PC-9 (cell line): ENCODE measurements around the gene OR6C2. TPM values are rescaled to one million over a fixed set of nuclear protein-coding genes. Genes with fewer than 3 reads are reported as not detected.
"Not testable (repeated sequence)": the region's sequence is repeated elsewhere in the genome, so short reads cannot be mapped to it uniquely, and the experiment has no call there.

Experiments used
- BruUV-seq: library from RNA; stranded (reverse); fragments of 400-500 nt; replicated peaks from 2 replicates; lab custom pipeline; 2021; lab: Mats Ljungman, UMichigan
- CTCF ChIA-PET: fragments of 300-600 bp; sonication (Branson Sonifier 250); formaldehyde crosslinking; loops from one replicate; lab custom pipeline; 2022; ENCODE audit warnings: antibody characterized with exemption; lab: Charles Lee
- POLR2A ChIA-PET: fragments of 300-600 bp; sonication (Branson Sonifier 250); formaldehyde crosslinking; loops from one replicate; lab custom pipeline; 2022; ENCODE audit warnings: antibody characterized with exemption; ENCODE audit not compliant: unreplicated experiment; lab: Charles Lee
- DNase-seq, 2 experiments: peaks; one replicate each; pipeline versions ENCODE4 v3.0.0 to v3.0.0-alpha.2; 2015 to 2022; ENCODE audit warnings: mixed read lengths in 1 of 2
- H2AFZ ChIP-seq: fragments of 200-600 bp; sonication (generic); 2 replicates; pipeline ENCODE4 v1.8.1; 2017; ENCODE audit warnings: antibody characterized with exemption
- H3F3A ChIP-seq: fragments of 200-600 bp; sonication (generic); 2 replicates; pipeline ENCODE4 v1.8.1; 2017; ENCODE audit warnings: antibody characterized with exemption, mild to moderate bottlenecking, low read depth; ENCODE audit not compliant: insufficient read depth
- H3K27ac ChIP-seq: fragments of 200-600 bp; sonication (generic); 2 replicates; pipeline ENCODE4 v1.6.1; 2016; ENCODE audit warnings: mixed run types
- H3K27me3 ChIP-seq: fragments of 200-600 bp; sonication (generic); 2 replicates; pipeline ENCODE4 v1.6.1; 2016; ENCODE audit warnings: low read depth, mixed run types; ENCODE audit not compliant: insufficient read depth
- H3K36me3 ChIP-seq: fragments of 200-600 bp; sonication (generic); 2 replicates; pipeline ENCODE4 v1.6.1; 2016; ENCODE audit warnings: low read depth, mixed run types
- H3K4me1 ChIP-seq: fragments of 200-600 bp; sonication (generic); replicated peaks from 2 replicates; pipeline ENCODE4 v1.6.1; 2016; ENCODE audit warnings: mixed run types; ENCODE audit not compliant: insufficient read depth
- H3K4me2 ChIP-seq: fragments of 200-600 bp; sonication (generic); 2 replicates; pipeline ENCODE4 v1.6.1; 2017; ENCODE audit warnings: mixed run types
- H3K4me3 ChIP-seq: fragments of 200-600 bp; sonication (generic); 2 replicates; pipeline ENCODE4 v1.6.1; 2016; ENCODE audit warnings: mixed run types
- H3K79me2 ChIP-seq: fragments of 200-600 bp; sonication (generic); 2 replicates; pipeline ENCODE4 v1.6.1; 2017; ENCODE audit warnings: low read depth, mixed run types
- H3K9me2 ChIP-seq: fragments of 200-600 bp; sonication (generic); 2 replicates; pipeline ENCODE4 v1.8.1; 2017; ENCODE audit warnings: mild to moderate bottlenecking; ENCODE audit not compliant: insufficient read depth
- H3K9me3 ChIP-seq: fragments of 200-600 bp; sonication (generic); 2 replicates; pipeline ENCODE4 v1.8.1; 2016; ENCODE audit warnings: low read depth; ENCODE audit not compliant: insufficient read depth
- H4K20me1 ChIP-seq: fragments of 200-600 bp; sonication (generic); 2 replicates; pipeline ENCODE4 v1.8.1; 2017; ENCODE audit not compliant: insufficient read depth
- CTCF ChIP-seq: fragments of 200-600 bp; sonication (generic); conservative IDR thresholded peaks from 2 replicates; pipeline ENCODE4 v1.6.1; 2017; ENCODE audit warnings: mixed run types, antibody characterized with exemption, mild to moderate bottlenecking, moderate library complexity
- EZH2 ChIP-seq: fragments of 200-600 bp; sonication (generic); IDR thresholded peaks from 2 replicates; pipeline ENCODE4 v1.8.0; 2017; ENCODE audit warnings: antibody characterized with exemption, low read depth
- intact Hi-C: fragments of 100-400 bp; cut with micrococcal nuclease; formaldehyde crosslinking; loops from one replicate; pipeline ENCODE4 v1.10.0; 2022; ENCODE audit not compliant: unreplicated experiment
- total RNA-seq: library from RNA; stranded (reverse); gene quantifications from 2 replicates; pipeline ENCODE4 v1.2.3, GENCODE V29; 2021

Gene OR6C2
- total RNA-seq, 1 experiment from 2014 or later: not detected

DNA sequence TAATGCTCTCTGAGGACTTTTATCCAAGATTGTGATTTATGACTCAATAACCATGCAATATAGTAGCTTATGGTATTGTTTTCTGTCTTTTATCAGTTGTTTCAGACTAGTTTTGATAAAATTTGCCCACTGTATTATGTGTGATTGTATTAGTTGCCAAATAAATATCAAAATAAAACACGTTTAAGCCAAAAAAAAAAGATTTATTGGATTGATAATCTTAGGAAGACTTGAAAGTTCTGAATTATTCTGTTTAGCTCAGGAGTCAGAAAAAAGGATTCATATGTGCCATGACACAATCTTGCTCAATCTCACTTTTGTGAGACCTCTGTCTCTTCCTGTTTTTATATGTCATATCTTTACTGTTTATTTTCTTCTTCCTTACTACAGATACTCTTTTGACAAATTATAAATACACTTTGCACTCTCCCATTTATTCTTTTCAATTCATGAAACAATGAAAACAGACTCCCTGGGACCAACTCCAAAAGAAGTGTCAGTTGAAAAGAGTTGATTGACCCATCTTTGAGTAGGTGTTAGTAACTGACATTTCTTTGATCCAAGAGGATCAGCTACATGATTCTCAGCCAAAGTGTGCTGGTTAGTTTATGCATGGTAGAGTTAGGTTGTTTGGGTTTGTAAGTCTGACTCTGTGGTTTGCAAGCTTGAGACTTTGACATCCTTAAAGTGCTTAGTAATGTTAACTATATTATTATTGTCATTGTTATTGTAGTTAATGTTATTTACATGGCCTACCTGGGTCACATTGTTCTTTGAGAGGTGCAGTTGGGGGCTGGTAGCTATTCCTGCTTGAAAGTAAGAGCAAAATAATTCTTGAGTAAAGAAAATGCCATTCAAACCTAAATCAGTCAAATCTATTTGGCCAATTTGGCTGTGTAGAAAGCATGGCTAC, 15.3 kb upstream of the OR6C2 start:
- Histone ChIP-seq H4K20me1 (no peaks in the 10 kb centered on the region), H3K4me1 (no peaks in the 10 kb centered on the region), H3K27ac (no peak overlapping the region), H3K4me3 (no peak overlapping the region), H3K4me2 (no peak overlapping the region), H3K9me3 (no peaks in the 10 kb centered on the region), H3F3A (no peaks in the 10 kb centered on the region), H3K79me2 (no peaks in the 10 kb centered on the region), H2AFZ (no peak overlapping the region), H3K27me3 (no peaks in the 10 kb centered on the region), H3K9me2 (no peaks in the 10 kb centered on the region), H3K36me3 (no peaks in the 10 kb centered on the region)
- TF ChIP-seq CTCF (no peak), EZH2 (no peak)
- intact Hi-C loops: no loop called here
- ChIA-PET POLR2A (no interaction called here), CTCF (no interaction called here)
- no peak for DNase-seq
- BruUV-seq: no TSS peak

GRCh38 chr12:55441233-55441632, 2.6 kb upstream of the OR6C2 start:
- H3K27me3 ChIP-seq, DNase-seq, H3K9me3 ChIP-seq, BruUV-seq, H3K27ac ChIP-seq, H2AFZ ChIP-seq, CTCF ChIA-PET, H3K9me2 ChIP-seq, H3K4me1 ChIP-seq, H4K20me1 ChIP-seq, H3K4me3 ChIP-seq, H3F3A ChIP-seq, H3K36me3 ChIP-seq, H3K79me2 ChIP-seq, H3K4me2 ChIP-seq, POLR2A ChIA-PET, intact Hi-C loops: not testable (repeated sequence)

- H3F3A ChIP-seq: no peaks in the 10 kb centered on the region
- H4K20me1 ChIP-seq: no peaks in the 10 kb centered on the region
- no peaks in the 10 kb centered on the region for H3K36me3 ChIP-seq
- no peaks in the 10 kb centered on the region for H3K79me2 ChIP-seq
- ChIA-PET POLR2A (no interaction called here), CTCF (no interaction called here)
- no TSS peak for BruUV-seq
- no peak for TF ChIP-seq EZH2
- TF ChIP-seq CTCF: no peak
- H3K4me1 ChIP-seq: no peaks in the 10 kb centered on the region
- no peaks in the 10 kb centered on the region; the same call in 1 of the 2 replicates for H3K9me3 ChIP-seq
- DNase-seq: no peak
- H3K27me3 ChIP-seq: no peaks in the 10 kb centered on the region
- no peak overlapping the region for H3K27ac ChIP-seq
- intact Hi-C loops: no loop called here
- no peak overlapping the region for H3K4me3 ChIP-seq
- no peak overlapping the region for H3K4me2 ChIP-seq
- H3K9me2 ChIP-seq: no peaks in the 10 kb centered on the region
- H2AFZ ChIP-seq: no peak overlapping the region
Measured at GRCh38 chr12:55445357-55445756, 1.5 kb downstream of the OR6C2 start.
